ENCODE measurements around the gene CTNNB1.

The CTNNB1 gene

GRCh38 chr3:41190509-41191284 is 8.6 kb upstream of the CTNNB1 start:
- no peak for TF ChIP-seq CTCF (IDR thresholded peaks at IDR 0.05; ENCODE audit: control insufficient read depth, extremely low read depth, insufficient read depth)
- no peak for DNase-seq (ENCODE audit: low read depth)
- no peak overlapping the region for H3K4me3 ChIP-seq (ENCODE audit: low read depth, low read length)

GRCh38 chr3:41192885-41193284 is 6.4 kb upstream of the CTNNB1 start:
- DNase-seq (ENCODE audit: low read depth) = no peak
- no peak overlapping the region for H3K4me3 ChIP-seq (ENCODE audit: low read depth, low read length)
- TF ChIP-seq CTCF (IDR thresholded peaks at IDR 0.05; ENCODE audit: control insufficient read depth, extremely low read depth, insufficient read depth) = no peak

GRCh38 chr3:41193794-41194539 is 5.3 kb upstream of the CTNNB1 start:
- no peak overlapping the region for H3K4me3 ChIP-seq (ENCODE audit: low read depth, low read length)
- DNase-seq (ENCODE audit: low read depth) = no peak
- TF ChIP-seq CTCF (IDR thresholded peaks at IDR 0.05; ENCODE audit: control insufficient read depth, extremely low read depth, insufficient read depth) = no peak

GRCh38 chr3:41194701-41195100 is 4.6 kb upstream of the CTNNB1 start:
- no peak for TF ChIP-seq CTCF (IDR thresholded peaks at IDR 0.05; ENCODE audit: control insufficient read depth, extremely low read depth, insufficient read depth)
- DNase-seq (ENCODE audit: low read depth) = no peak
- no peak overlapping the region for H3K4me3 ChIP-seq (ENCODE audit: low read depth, low read length)

- no peak for DNase-seq (ENCODE audit: low read depth)
- H3K4me3 ChIP-seq (ENCODE audit: low read depth, low read length) = no peak overlapping the region
- no peak for TF ChIP-seq CTCF (IDR thresholded peaks at IDR 0.05; ENCODE audit: control insufficient read depth, extremely low read depth, insufficient read depth)
These were observed 3.4 kb upstream of the CTNNB1 start for GRCh38 chr3:41195946-41196345.

GRCh38 chr3:41196499-41197410 is 2.5 kb upstream of the CTNNB1 start:
- H3K4me3 ChIP-seq (ENCODE audit: low read depth, low read length) = no peak overlapping the region
- TF ChIP-seq CTCF (IDR thresholded peaks at IDR 0.05; ENCODE audit: control insufficient read depth, extremely low read depth, insufficient read depth) = no peak
- DNase-seq (ENCODE audit: low read depth) = no peak
